HG02884 (cell line): ENCODE results near the gene NPIPB6.

Source experiments
- ATAC-seq: cut with Tn5 transposase; IDR thresholded peaks from one replicate; pipeline ENCODE4 v1.9.1; 2021; ENCODE audit warnings: mild to moderate bottlenecking, moderate library complexity; ENCODE audit not compliant: unreplicated experiment

Gene NPIPB6

GRCh38 chr16:28324235-28324886 is 38.9 kb downstream of the NPIPB6 start:
- ATAC-seq = no peak

- ATAC-seq = no peak
Observed at GRCh38 chr16:28321700-28322411, 41.5 kb downstream of the NPIPB6 start.

GRCh38 chr16:28320741-28321140 is 42.6 kb downstream of the NPIPB6 start:
- no peak for ATAC-seq

- ATAC-seq = no peak
Observed at GRCh38 chr16:28320023-28320561, 43.2 kb downstream of the NPIPB6 start.

- ATAC-seq = no peak
Observed at GRCh38 chr16:28319476-28320022, 43.8 kb downstream of the NPIPB6 start.

GRCh38 chr16:28318042-28318744 is 45.1 kb downstream of the NPIPB6 start:
- ATAC-seq = no peak

- ATAC-seq = no peak
Observed at GRCh38 chr16:28317040-28317880, 46.0 kb downstream of the NPIPB6 start.

- no peak for ATAC-seq
Observed at GRCh38 chr16:28316054-28316453, 47.3 kb downstream of the NPIPB6 start.

GRCh38 chr16:28313587-28313986 is 49.7 kb downstream of the NPIPB6 start:
- no peak for ATAC-seq

GRCh38 chr16:28312327-28312726 is 51.0 kb downstream of the NPIPB6 start:
- no peak for ATAC-seq

GRCh38 chr16:28311913-28312312 is 51.4 kb downstream of the NPIPB6 start:
- ATAC-seq = no peak

- ATAC-seq = no peak
Observed at GRCh38 chr16:28311413-28311812, 51.9 kb downstream of the NPIPB6 start.

GRCh38 chr16:28310796-28311195 is 52.5 kb downstream of the NPIPB6 start:
- ATAC-seq = no peak

- ATAC-seq = no peak
Observed at GRCh38 chr16:28309811-28310311, 53.4 kb downstream of the NPIPB6 start.

- ATAC-seq = no peak
Observed at GRCh38 chr16:28308794-28309584, 54.3 kb downstream of the NPIPB6 start.

GRCh38 chr16:28307936-28308335 is 55.4 kb downstream of the NPIPB6 start:
- ATAC-seq = no peak

GRCh38 chr16:28304214-28304613 is 59.1 kb downstream of the NPIPB6 start:
- ATAC-seq = no peak

- ATAC-seq = no peak
Observed at GRCh38 chr16:28303132-28303531, 60.2 kb downstream of the NPIPB6 start.

GRCh38 chr16:28301620-28302019 is 61.7 kb downstream of the NPIPB6 start:
- no peak for ATAC-seq

- no peak for ATAC-seq
Observed at GRCh38 chr16:28301154-28301553, 62.2 kb downstream of the NPIPB6 start.
